Smooth muscle cell (in vitro differentiated cells): ENCODE results near the gene FAM170B. TPM values are rescaled to one million over a fixed set of nuclear protein-coding genes. Genes with fewer than 3 reads are reported as not detected.

Experiments used
- DNase-seq: peaks from one replicate; lab custom pipeline; 2025; ENCODE audit not compliant: unreplicated experiment; lab: John Stamatoyannopoulos, UW
- H2AFZ ChIP-seq: fragments of 200-600 bp; sonication (generic); 2 replicates; pipeline ENCODE4 v1.6.0; 2016; ENCODE audit warnings: antibody characterized with exemption, low read depth, mild to moderate bottlenecking
- H3F3A ChIP-seq: fragments of 200-600 bp; sonication (generic); 2 replicates; pipeline ENCODE4 v1.6.0; 2017; ENCODE audit warnings: antibody characterized with exemption, low read depth
- H3K27ac ChIP-seq: fragments of 200-600 bp; sonication (generic); 2 replicates; pipeline ENCODE4 v1.5.1; 2016; ENCODE audit warnings: low read depth, mild to moderate bottlenecking
- H3K27me3 ChIP-seq: fragments of 200-600 bp; sonication (generic); 2 replicates; pipeline ENCODE4 v1.6.1; 2016; ENCODE audit warnings: low read depth, mild to moderate bottlenecking
- H3K36me3 ChIP-seq: fragments of 200-600 bp; sonication (generic); 2 replicates; pipeline ENCODE4 v1.5.1; 2016; ENCODE audit warnings: low read depth
- H3K4me1 ChIP-seq: fragments of 200-600 bp; sonication (generic); 2 replicates; pipeline ENCODE4 v1.5.1; 2016; ENCODE audit warnings: low read depth
- H3K4me2 ChIP-seq: fragments of 200-600 bp; sonication (generic); 2 replicates; pipeline ENCODE4 v1.6.0; 2016; ENCODE audit warnings: mild to moderate bottlenecking
- H3K4me3 ChIP-seq: fragments of 200-600 bp; sonication (generic); 2 replicates; pipeline ENCODE4 v1.5.1; 2016; ENCODE audit warnings: mild to moderate bottlenecking
- H3K79me2 ChIP-seq: fragments of 200-600 bp; sonication (generic); 2 replicates; pipeline ENCODE4 v1.6.0; 2016; ENCODE audit warnings: low read depth, mild to moderate bottlenecking
- H3K9ac ChIP-seq: fragments of 200-600 bp; sonication (generic); 2 replicates; pipeline ENCODE4 v1.6.0; 2016; ENCODE audit warnings: low read depth
- H3K9me3 ChIP-seq: fragments of 200-600 bp; sonication (generic); replicated peaks from 2 replicates; pipeline ENCODE4 v1.5.1; 2016; ENCODE audit warnings: low read depth
- H4K20me1 ChIP-seq: fragments of 200-600 bp; sonication (generic); 2 replicates; pipeline ENCODE4 v1.6.0; 2016; ENCODE audit warnings: low read depth
- WGBS: methylation state at CpG from one replicate; pipeline ENCODE4 v1.1.7; 2016; ENCODE audit warnings: low lambda C conversion rate; 5-methylcytosine and 5-hydroxymethylcytosine counted together
- polyA plus RNA-seq: library from polyadenylated mRNA; unstranded; fragments of >200 nt; fragmentation: Nextera tagmentation; extraction: Ambion mirVana; gene quantifications from 2 replicates; pipeline ENCODE4 v1.2.1, GENCODE V29; 2016
- total RNA-seq: library from RNA; depleted of rRNA; stranded (reverse); fragments of >200 nt; gene quantifications from 2 replicates; pipeline ENCODE4 v1.2.3, GENCODE V29; 2014
- TF ChIP-seq, protein P1 (sequence below): fragments of 200-600 bp; sonication (generic); IDR thresholded peaks from 2 replicates; pipeline ENCODE4 v1.5.1; 2017; ENCODE audit warnings: borderline replicate concordance, mild to moderate bottlenecking, antibody characterized with exemption; ENCODE audit not compliant: insufficient read depth, poor library complexity, severe bottlenecking

The FAM170B gene
- total and polyA plus RNA-seq, 2 experiments from 2014 or later, result not detected

DNA sequence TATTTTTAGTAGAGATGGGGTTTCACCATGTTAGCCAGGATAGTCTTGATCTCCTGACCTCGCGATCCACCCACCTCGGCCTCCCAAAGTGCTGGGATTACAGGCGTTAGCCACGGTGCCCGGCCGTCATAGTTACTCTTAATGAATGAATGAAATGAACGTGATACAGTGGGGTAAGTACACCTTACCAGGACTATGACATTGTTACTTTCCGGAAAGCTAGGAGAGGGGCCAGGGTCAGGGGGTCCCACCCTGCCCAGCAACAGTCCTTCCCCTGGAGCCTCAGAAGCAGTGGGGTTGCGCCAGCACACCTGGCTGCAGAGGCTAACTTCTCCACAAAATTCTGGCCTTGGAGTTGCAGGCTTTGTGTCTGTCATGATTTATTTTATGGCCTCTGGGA is 39.9 kb downstream of the FAM170B start:
- no peaks in the 10 kb centered on the region for H3K36me3 ChIP-seq
- H3K4me1 ChIP-seq, result no peaks in the 10 kb centered on the region
- H4K20me1 ChIP-seq, result no peaks in the 10 kb centered on the region
- H3K9me3 ChIP-seq, result no peaks in the 10 kb centered on the region
- H3K4me2 ChIP-seq, result no peak overlapping the region
- 94% methylated on average over 10 of the region's 10 CpGs for WGBS
- TF ChIP-seq, protein P1, sequence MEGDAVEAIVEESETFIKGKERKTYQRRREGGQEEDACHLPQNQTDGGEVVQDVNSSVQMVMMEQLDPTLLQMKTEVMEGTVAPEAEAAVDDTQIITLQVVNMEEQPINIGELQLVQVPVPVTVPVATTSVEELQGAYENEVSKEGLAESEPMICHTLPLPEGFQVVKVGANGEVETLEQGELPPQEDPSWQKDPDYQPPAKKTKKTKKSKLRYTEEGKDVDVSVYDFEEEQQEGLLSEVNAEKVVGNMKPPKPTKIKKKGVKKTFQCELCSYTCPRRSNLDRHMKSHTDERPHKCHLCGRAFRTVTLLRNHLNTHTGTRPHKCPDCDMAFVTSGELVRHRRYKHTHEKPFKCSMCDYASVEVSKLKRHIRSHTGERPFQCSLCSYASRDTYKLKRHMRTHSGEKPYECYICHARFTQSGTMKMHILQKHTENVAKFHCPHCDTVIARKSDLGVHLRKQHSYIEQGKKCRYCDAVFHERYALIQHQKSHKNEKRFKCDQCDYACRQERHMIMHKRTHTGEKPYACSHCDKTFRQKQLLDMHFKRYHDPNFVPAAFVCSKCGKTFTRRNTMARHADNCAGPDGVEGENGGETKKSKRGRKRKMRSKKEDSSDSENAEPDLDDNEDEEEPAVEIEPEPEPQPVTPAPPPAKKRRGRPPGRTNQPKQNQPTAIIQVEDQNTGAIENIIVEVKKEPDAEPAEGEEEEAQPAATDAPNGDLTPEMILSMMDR, result no peak
- no peaks in the 10 kb centered on the region for H3K27me3 ChIP-seq
- no peak for DNase-seq
- H3K79me2 ChIP-seq, result no peaks in the 10 kb centered on the region
- H2AFZ ChIP-seq, result no peak overlapping the region
- no peak overlapping the region for H3K4me3 ChIP-seq
- no peak overlapping the region for H3K9ac ChIP-seq
- no peak overlapping the region for H3K27ac ChIP-seq
- no peaks in the 10 kb centered on the region for H3F3A ChIP-seq

DNA sequence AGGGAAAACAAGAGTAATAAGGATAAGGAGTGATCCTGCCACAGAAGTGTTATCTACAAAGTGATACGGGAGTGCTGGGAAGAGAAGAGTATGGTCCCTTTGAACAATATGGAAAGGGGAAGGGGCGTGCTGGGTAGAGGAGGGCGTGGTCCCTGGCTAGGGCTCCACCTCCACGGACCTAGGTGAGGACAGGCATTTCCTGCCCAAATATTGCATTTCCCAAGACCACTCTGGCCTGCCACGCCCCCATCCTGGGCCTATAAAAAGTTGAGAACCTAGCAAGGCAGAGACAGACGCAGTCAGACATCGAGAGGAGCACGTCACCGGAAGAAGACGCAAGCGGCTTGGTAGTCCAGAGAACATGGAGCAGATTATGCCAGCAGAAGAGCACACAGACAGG is 41.3 kb downstream of the FAM170B start:
- no peaks in the 10 kb centered on the region for H4K20me1 ChIP-seq
- no peak for DNase-seq
- H3K27ac ChIP-seq, result no peak overlapping the region
- no peak overlapping the region for H3K4me2 ChIP-seq
- no peaks in the 10 kb centered on the region for H3K9me3 ChIP-seq
- no peaks in the 10 kb centered on the region for H3K79me2 ChIP-seq
- 90% methylated on average over 11 of the region's 11 CpGs for WGBS
- no peaks in the 10 kb centered on the region for H3F3A ChIP-seq
- H3K36me3 ChIP-seq, result no peaks in the 10 kb centered on the region
- H3K27me3 ChIP-seq, result no peaks in the 10 kb centered on the region
- no peak overlapping the region for H2AFZ ChIP-seq
- H3K4me1 ChIP-seq, result no peaks in the 10 kb centered on the region
- no peak overlapping the region for H3K9ac ChIP-seq
- TF ChIP-seq, protein P1, result no peak
- H3K4me3 ChIP-seq, result no peak overlapping the region

DNA sequence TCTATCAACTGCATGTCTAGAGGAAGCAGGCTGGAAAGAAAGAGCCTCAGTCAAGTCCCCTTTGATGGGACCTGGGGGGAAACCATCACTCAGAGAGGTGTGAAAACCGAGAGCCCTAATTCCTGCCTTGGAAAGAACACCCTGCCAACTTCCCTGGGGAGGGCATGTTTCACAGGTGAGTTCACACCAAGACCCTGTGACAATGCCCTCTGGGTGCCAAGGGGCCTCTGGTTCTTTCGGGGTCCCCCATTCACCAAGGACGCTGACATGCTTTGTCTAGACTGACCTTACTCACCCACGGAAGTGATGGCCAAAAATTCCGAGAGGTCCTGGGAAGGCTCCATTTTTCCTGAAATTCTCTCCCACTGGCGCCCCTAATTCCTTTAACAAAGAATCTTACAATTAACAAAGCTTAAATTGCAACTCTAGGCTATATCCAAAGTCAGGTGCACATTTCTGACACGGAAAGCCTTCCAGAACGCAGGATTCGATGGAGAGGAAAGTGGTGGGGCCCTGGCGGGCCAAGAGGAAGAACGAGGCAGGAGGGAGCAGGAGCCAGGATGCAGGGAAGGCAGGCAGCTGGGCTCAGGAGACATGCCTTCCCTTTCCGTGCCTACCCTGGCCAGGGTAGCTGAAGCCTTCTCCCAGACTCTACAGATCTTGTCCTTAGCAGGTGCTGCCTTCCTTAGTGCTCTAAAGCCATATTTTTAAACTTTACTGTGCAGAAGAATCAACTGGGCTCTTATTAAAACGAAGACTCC is 42.2 kb downstream of the FAM170B start:
- H3K9ac ChIP-seq, result no peak overlapping the region

More for the DNA sequence above, 42.2 kb downstream of the FAM170B start:
- Histone ChIP-seq H4K20me1 (no peaks in the 10 kb centered on the region), H3K27me3 (no peaks in the 10 kb centered on the region), H3K27ac (no peak overlapping the region), H3K36me3 (no peaks in the 10 kb centered on the region), H2AFZ (no peak overlapping the region), H3K4me2 (no peak overlapping the region), H3K79me2 (no peaks in the 10 kb centered on the region), H3K4me1 (no peaks in the 10 kb centered on the region), H3K9me3 (peaks cover 3% of the 10 kb centered on the region), H3K4me3 (no peak overlapping the region), H3F3A (no peaks in the 10 kb centered on the region)
- TF ChIP-seq, protein P1, result no peak
- WGBS, result 85% methylated on average over 13 of the region's 13 CpGs
- DNase-seq, result no peak
